ENCODE measurements around the gene STIP1.
A peak's percentile ranks its signal among the peaks of the same experiment; 100 is the strongest.

The STIP1 gene

DNA sequence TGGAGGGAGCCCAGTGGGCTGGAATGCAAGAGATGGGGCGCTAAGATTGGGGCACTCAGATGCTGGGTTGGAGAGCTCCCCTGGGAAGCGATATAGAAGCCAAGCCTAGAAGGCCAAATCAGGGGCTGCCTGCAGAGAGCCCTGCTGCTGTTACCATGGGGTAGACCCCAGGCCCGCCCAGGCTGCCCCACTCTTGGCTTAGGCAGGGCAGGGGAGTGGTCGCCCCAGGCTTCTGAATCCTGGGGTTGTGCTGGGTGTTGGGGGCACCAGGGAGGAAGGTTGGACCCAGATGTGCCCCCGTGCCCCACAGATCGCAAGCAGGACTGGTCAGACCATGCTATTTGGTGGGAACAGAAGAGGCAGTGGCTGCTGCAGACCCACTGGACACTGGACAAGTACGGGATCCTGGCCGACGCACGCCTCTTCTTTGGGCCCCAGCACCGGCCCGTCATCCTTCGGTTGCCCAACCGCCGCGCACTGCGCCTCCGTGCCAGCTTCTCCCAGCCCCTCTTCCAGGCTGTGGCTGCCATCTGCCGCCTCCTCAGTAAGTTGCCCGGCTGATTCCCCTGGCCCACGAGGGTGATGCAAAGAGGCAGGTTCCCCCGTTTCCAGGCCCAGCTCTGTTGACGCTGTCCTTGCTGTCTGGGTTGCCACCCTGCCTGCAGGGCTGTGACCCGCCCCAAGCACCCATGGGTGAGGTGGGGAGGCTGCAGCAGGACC, 24.5 kb downstream of the STIP1 start:
- Histone ChIP-seq H3K4me1 (ENCODE audit: insufficient read depth, low read length, severe bottlenecking) (peaks cover 38% of the 10 kb centered on the region), H3K9ac (ENCODE audit: low read length) (no peak overlapping the region)

DNA sequence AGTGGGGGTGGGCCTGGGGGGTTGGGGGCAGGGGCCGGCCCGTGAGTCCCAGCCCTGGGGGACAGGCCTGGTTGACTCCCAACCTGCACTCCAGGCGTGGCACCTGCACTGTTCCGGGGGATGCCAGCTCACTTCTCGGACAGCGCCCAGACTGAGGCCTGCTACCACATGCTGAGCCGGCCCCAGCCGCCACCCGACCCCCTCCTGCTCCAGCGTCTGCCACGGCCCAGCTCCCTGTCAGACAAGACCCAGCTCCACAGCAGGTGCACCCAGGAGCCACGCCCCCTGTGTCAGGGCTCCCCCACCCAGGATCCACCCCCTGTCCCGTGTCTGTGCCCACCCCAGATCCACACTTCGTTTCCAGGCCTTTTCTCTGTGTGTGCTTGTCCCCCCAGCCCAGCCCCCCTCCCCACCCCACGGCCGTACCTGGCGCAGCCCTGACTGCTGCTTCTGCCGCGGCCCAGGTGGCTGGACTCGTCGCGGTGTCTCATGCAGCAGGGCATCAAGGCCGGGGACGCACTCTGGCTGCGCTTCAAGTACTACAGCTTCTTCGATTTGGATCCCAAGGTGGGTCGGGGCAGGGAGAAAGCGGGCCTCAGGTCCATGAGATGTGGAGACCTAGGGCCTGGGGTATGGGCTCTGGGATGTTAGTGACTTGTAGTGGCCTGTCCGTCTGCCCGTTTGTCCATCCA, 25.4 kb downstream of the STIP1 start:
- no peak overlapping the region for H3K27ac ChIP-seq (ENCODE audit: low read depth, low read length, poor library complexity, severe bottlenecking)
- no peaks in the 10 kb centered on the region for H3K27me3 ChIP-seq (ENCODE audit: insufficient read depth, low read length)
- no peak overlapping the region for H3K4me2 ChIP-seq (ENCODE audit: low read length)
- peaks cover 29% of the 10 kb centered on the region for H3K4me1 ChIP-seq (ENCODE audit: insufficient read depth, low read length, severe bottlenecking)
- H3K79me2 ChIP-seq (ENCODE audit: insufficient read depth, low read length) = no peaks in the 10 kb centered on the region
- H2AFZ ChIP-seq (ENCODE audit: low read length) = no peak overlapping the region
- TF ChIP-seq EZH2 (IDR thresholded peaks at IDR 0.05; ENCODE audit: borderline replicate concordance, low read length) = no peak
- TF ChIP-seq, protein P1, sequence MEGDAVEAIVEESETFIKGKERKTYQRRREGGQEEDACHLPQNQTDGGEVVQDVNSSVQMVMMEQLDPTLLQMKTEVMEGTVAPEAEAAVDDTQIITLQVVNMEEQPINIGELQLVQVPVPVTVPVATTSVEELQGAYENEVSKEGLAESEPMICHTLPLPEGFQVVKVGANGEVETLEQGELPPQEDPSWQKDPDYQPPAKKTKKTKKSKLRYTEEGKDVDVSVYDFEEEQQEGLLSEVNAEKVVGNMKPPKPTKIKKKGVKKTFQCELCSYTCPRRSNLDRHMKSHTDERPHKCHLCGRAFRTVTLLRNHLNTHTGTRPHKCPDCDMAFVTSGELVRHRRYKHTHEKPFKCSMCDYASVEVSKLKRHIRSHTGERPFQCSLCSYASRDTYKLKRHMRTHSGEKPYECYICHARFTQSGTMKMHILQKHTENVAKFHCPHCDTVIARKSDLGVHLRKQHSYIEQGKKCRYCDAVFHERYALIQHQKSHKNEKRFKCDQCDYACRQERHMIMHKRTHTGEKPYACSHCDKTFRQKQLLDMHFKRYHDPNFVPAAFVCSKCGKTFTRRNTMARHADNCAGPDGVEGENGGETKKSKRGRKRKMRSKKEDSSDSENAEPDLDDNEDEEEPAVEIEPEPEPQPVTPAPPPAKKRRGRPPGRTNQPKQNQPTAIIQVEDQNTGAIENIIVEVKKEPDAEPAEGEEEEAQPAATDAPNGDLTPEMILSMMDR (IDR thresholded peaks at IDR 0.05; ENCODE audit: low read length) = no peak
- no peaks in the 10 kb centered on the region for H3F3A ChIP-seq (ENCODE audit: insufficient read depth, low read length)
- H3K9me2 ChIP-seq (ENCODE audit: low read depth, low read length) = no peaks in the 10 kb centered on the region
- H3K9ac ChIP-seq (ENCODE audit: low read length) = no peak overlapping the region
- H3K4me3 ChIP-seq (ENCODE audit: low read depth, low read length, poor library complexity, severe bottlenecking) = no peak overlapping the region
- H3K9me3 ChIP-seq (ENCODE audit: low read length) = no peaks in the 10 kb centered on the region
- peaks cover 63% of the 10 kb centered on the region for H3K36me3 ChIP-seq (ENCODE audit: insufficient read depth, low read length)
- no peaks in the 10 kb centered on the region for H4K20me1 ChIP-seq (ENCODE audit: insufficient read depth, low read length)

More for the DNA sequence above, 24.5 kb downstream of the STIP1 start:
- Histone ChIP-seq H2AFZ (ENCODE audit: low read length) (no peak overlapping the region), H4K20me1 (ENCODE audit: insufficient read depth, low read length) (no peaks in the 10 kb centered on the region), H3K27me3 (ENCODE audit: insufficient read depth, low read length) (no peaks in the 10 kb centered on the region), H3K9me3 (ENCODE audit: low read length) (no peaks in the 10 kb centered on the region), H3K27ac (ENCODE audit: low read depth, low read length, poor library complexity, severe bottlenecking) (no peak overlapping the region), H3K79me2 (ENCODE audit: insufficient read depth, low read length) (no peaks in the 10 kb centered on the region), H3K4me2 (ENCODE audit: low read length) (no peak overlapping the region), H3K9me2 (ENCODE audit: low read depth, low read length) (no peaks in the 10 kb centered on the region), H3F3A (ENCODE audit: insufficient read depth, low read length) (no peaks in the 10 kb centered on the region), H3K36me3 (ENCODE audit: insufficient read depth, low read length) (peaks cover 66% of the 10 kb centered on the region), H3K4me3 (ENCODE audit: low read depth, low read length, poor library complexity, severe bottlenecking) (no peak overlapping the region)
- TF ChIP-seq EZH2 (IDR thresholded peaks at IDR 0.05; ENCODE audit: borderline replicate concordance, low read length) = no peak
- TF ChIP-seq, protein P1 (IDR thresholded peaks at IDR 0.05; ENCODE audit: low read length) = no peak

DNA sequence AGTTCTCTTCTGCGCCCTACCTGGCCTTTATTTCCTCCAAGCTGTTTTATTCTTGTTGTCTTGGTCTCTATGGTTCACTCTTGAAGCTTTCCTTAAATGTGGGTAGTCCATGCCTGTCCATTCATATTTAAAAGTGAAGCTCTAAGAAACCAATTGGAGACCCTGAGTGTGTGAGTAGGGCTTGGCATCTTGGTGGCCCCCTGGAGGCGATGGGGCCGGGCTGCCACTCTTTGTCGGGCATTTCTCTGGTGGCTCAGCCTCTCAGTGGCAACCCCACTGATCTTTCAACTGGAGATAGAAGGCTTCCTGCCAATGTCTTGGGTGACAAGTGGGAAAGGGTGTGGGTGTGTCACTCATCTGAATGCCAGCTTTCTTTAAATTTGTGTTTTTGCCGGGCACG, 30.9 kb downstream of the STIP1 start:
- H3F3A ChIP-seq (ENCODE audit: insufficient read depth, low read length) = no peaks in the 10 kb centered on the region
- no peak overlapping the region for H3K4me2 ChIP-seq (ENCODE audit: low read length)
- TF ChIP-seq, protein P1 (IDR thresholded peaks at IDR 0.05; ENCODE audit: low read length) = peak; percentile 40
- TF ChIP-seq EZH2 (IDR thresholded peaks at IDR 0.05; ENCODE audit: borderline replicate concordance, low read length) = no peak
- no peak overlapping the region for H3K4me3 ChIP-seq (ENCODE audit: low read depth, low read length, poor library complexity, severe bottlenecking)
- no peaks in the 10 kb centered on the region for H3K4me1 ChIP-seq (ENCODE audit: insufficient read depth, low read length, severe bottlenecking)
- no peak overlapping the region for H3K9ac ChIP-seq (ENCODE audit: low read length)
- H3K36me3 ChIP-seq (ENCODE audit: insufficient read depth, low read length) = peaks cover 58% of the 10 kb centered on the region
- no peak overlapping the region for H3K27ac ChIP-seq (ENCODE audit: low read depth, low read length, poor library complexity, severe bottlenecking)
- no peaks in the 10 kb centered on the region for H3K27me3 ChIP-seq (ENCODE audit: insufficient read depth, low read length)
- H3K9me3 ChIP-seq (ENCODE audit: low read length) = no peaks in the 10 kb centered on the region
- H3K9me2 ChIP-seq (ENCODE audit: low read depth, low read length) = no peaks in the 10 kb centered on the region
- no peak overlapping the region for H2AFZ ChIP-seq (ENCODE audit: low read length)
- H4K20me1 ChIP-seq (ENCODE audit: insufficient read depth, low read length) = no peaks in the 10 kb centered on the region
- no peaks in the 10 kb centered on the region for H3K79me2 ChIP-seq (ENCODE audit: insufficient read depth, low read length)

All from OCI-LY1 (cell line).